Neural crest cell (in vitro differentiated cells): Measurements from ENCODE around the gene HSPE1. TPM values are rescaled to one million over a fixed set of nuclear protein-coding genes. Genes with fewer than 3 reads are reported as not detected.

ENCODE experiments used
- DNase-seq: peaks from one replicate; pipeline ENCODE4 v3.0.0; 2021; ENCODE audit warnings: low read depth, mixed read lengths, low spot score
- H3K27ac Mint-ChIP-seq: one replicate; pipeline ENCODE4 v1.8.0; 2021; ENCODE audit warnings: mild to moderate bottlenecking, mixed read lengths; ENCODE audit not compliant: unreplicated experiment
- H3K27me3 Mint-ChIP-seq: 2 replicates; pipeline ENCODE4 v1.8.0; 2021; ENCODE audit warnings: low read depth, mild to moderate bottlenecking, mixed read lengths
- H3K36me3 Mint-ChIP-seq: 2 replicates; pipeline ENCODE4 v1.8.0; 2021; ENCODE audit warnings: low read depth, mild to moderate bottlenecking, mixed read lengths
- H3K4me1 Mint-ChIP-seq: 2 replicates; pipeline ENCODE4 v1.8.0; 2021; ENCODE audit warnings: mixed read lengths
- H3K4me3 Mint-ChIP-seq: one replicate; pipeline ENCODE4 v1.8.0; 2021; ENCODE audit warnings: mild to moderate bottlenecking, mixed read lengths
- H3K9me3 Mint-ChIP-seq: 2 replicates; pipeline ENCODE4 v1.8.0; 2021; ENCODE audit warnings: mixed read lengths
- CTCF ChIP-seq: fragments of 200-600 bp; sonication (generic); conservative IDR thresholded peaks from 2 replicates; pipeline ENCODE4 v1.5.0; 2021; ENCODE audit warnings: antibody characterized with exemption, mild to moderate bottlenecking
- total RNA-seq: library from RNA; stranded (reverse); gene quantifications from 2 replicates; pipeline ENCODE4 v1.2.1, GENCODE V29; 2021

HSPE1 gene
- total RNA-seq, 1 donor from 2014 or later, result 186 TPM

GRCh38 chr2:197500503-197501131 lies 438 bp downstream of the HSPE1 start:
- peaks cover 35% of the 10 kb centered on the region for H3K36me3 Mint-ChIP-seq
- H3K27ac Mint-ChIP-seq, result peak overlapping the region; percentile 98
- H3K4me3 Mint-ChIP-seq, result peak overlapping the region; percentile 97
- no peak for TF ChIP-seq CTCF
- no peaks in the 10 kb centered on the region for H3K9me3 Mint-ChIP-seq
- H3K4me1 Mint-ChIP-seq, result peaks cover 51% of the 10 kb centered on the region
- no peak for DNase-seq
- no peaks in the 10 kb centered on the region for H3K27me3 Mint-ChIP-seq

- DNase-seq, result no peak
These were observed 2.0 kb downstream of the HSPE1 start for GRCh38 chr2:197502201-197502600.

GRCh38 chr2:197502685-197503084 lies 2.5 kb downstream of the HSPE1 start:
- Mint-ChIP-seq H3K9me3 (no peaks in the 10 kb centered on the region), H3K36me3 (peaks cover 20% of the 10 kb centered on the region), H3K4me3 (peak overlapping the region; percentile 97), H3K27me3 (no peaks in the 10 kb centered on the region), H3K4me1 (peaks cover 30% of the 10 kb centered on the region), H3K27ac (no peak overlapping the region)
- no peak for TF ChIP-seq CTCF
- DNase-seq, result no peak

More at GRCh38 chr2:197502201-197502600, 2.0 kb downstream of the HSPE1 start:
- Mint-ChIP-seq H3K4me1 (peaks cover 35% of the 10 kb centered on the region), H3K36me3 (peaks cover 24% of the 10 kb centered on the region), H3K27me3 (no peaks in the 10 kb centered on the region), H3K4me3 (peak overlapping the region; percentile 97), H3K9me3 (no peaks in the 10 kb centered on the region), H3K27ac (no peak overlapping the region)
- no peak for TF ChIP-seq CTCF

GRCh38 chr2:197504000-197504399 lies 3.8 kb downstream of the HSPE1 start:
- TF ChIP-seq CTCF, result no peak
- Mint-ChIP-seq H3K4me3 (peak overlapping the region; percentile 23), H3K27ac (no peak overlapping the region), H3K9me3 (no peaks in the 10 kb centered on the region), H3K36me3 (peaks cover 15% of the 10 kb centered on the region), H3K4me1 (peaks cover 17% of the 10 kb centered on the region), H3K27me3 (no peaks in the 10 kb centered on the region)
- DNase-seq, result no peak

GRCh38 chr2:197504512-197504911 lies 4.3 kb downstream of the HSPE1 start:
- Mint-ChIP-seq H3K36me3 (peaks cover 15% of the 10 kb centered on the region), H3K4me3 (peak overlapping the region; percentile 23), H3K4me1 (peaks cover 16% of the 10 kb centered on the region), H3K27me3 (no peaks in the 10 kb centered on the region), H3K9me3 (no peaks in the 10 kb centered on the region), H3K27ac (no peak overlapping the region)
- DNase-seq, result no peak
- no peak for TF ChIP-seq CTCF
